WERI-Rb-1 (cell line): ENCODE data around the gene MGAT5.

Experiments
- DNase-seq: peaks from one replicate; pipeline ENCODE4 v3.0.0-alpha.2; 2020
- H3K27ac ChIP-seq: fragments of 250-450 bp; sonication (Bioruptor Pico); 2 replicates; pipeline ENCODE4 v1.5.1; 2020; ENCODE audit warnings: mild to moderate bottlenecking, moderate library complexity
- H3K27me3 ChIP-seq: fragments of 250-450 bp; sonication (Bioruptor Pico); 2 replicates; pipeline ENCODE4 v1.5.1; 2021; ENCODE audit warnings: mild to moderate bottlenecking, low read depth, moderate library complexity; ENCODE audit not compliant: insufficient read depth, severe bottlenecking
- H3K36me3 ChIP-seq: fragments of 250-450 bp; sonication (Bioruptor Pico); 2 replicates; pipeline ENCODE4 v1.5.1; 2020; ENCODE audit warnings: mild to moderate bottlenecking, moderate library complexity
- H3K4me3 ChIP-seq: 2 replicates; pipeline ENCODE4 v1.5.1; 2011; ENCODE audit warnings: low read depth, mild to moderate bottlenecking, control low read depth, low read length
- H3K9me3 ChIP-seq: fragments of 250-450 bp; sonication (Bioruptor Pico); 2 replicates; pipeline ENCODE4 v1.5.1; 2021; ENCODE audit warnings: mild to moderate bottlenecking, moderate library complexity; ENCODE audit not compliant: severe bottlenecking
- TF ChIP-seq, protein P1 (sequence below): IDR thresholded peaks from 2 replicates; pipeline ENCODE4 v1.5.1; 2011; ENCODE audit warnings: low read depth, mild to moderate bottlenecking, control low read depth, inconsistent platforms, low read length

Gene MGAT5

DNA sequence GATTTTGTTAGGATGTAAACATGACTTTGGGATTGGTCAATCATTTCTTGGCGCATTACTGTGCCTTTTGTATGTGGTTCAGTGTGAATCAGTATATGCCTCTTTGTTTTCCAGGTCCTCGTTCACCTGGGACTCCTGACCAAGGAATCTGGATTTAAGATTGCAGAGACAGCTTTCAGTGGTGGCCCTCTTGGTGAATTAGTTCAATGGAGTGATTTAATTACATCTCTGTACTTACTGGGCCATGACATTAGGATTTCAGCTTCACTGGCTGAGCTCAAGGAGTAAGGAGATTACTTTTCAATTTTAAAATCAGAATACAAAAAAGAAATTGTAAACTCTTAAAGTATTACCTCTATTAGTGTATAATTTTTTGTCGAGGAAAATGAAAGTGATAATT, 87.6 kb downstream of the MGAT5 start:
- no peak overlapping the region for H3K4me3 ChIP-seq
- H3K36me3 ChIP-seq, result peaks cover 25% of the 10 kb centered on the region
- TF ChIP-seq, protein P1, sequence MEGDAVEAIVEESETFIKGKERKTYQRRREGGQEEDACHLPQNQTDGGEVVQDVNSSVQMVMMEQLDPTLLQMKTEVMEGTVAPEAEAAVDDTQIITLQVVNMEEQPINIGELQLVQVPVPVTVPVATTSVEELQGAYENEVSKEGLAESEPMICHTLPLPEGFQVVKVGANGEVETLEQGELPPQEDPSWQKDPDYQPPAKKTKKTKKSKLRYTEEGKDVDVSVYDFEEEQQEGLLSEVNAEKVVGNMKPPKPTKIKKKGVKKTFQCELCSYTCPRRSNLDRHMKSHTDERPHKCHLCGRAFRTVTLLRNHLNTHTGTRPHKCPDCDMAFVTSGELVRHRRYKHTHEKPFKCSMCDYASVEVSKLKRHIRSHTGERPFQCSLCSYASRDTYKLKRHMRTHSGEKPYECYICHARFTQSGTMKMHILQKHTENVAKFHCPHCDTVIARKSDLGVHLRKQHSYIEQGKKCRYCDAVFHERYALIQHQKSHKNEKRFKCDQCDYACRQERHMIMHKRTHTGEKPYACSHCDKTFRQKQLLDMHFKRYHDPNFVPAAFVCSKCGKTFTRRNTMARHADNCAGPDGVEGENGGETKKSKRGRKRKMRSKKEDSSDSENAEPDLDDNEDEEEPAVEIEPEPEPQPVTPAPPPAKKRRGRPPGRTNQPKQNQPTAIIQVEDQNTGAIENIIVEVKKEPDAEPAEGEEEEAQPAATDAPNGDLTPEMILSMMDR, result no peak
- H3K9me3 ChIP-seq, result no peaks in the 10 kb centered on the region
- DNase-seq, result peak; percentile 55
- H3K27ac ChIP-seq, result peak overlapping the region; percentile 73
- no peaks in the 10 kb centered on the region for H3K27me3 ChIP-seq

DNA sequence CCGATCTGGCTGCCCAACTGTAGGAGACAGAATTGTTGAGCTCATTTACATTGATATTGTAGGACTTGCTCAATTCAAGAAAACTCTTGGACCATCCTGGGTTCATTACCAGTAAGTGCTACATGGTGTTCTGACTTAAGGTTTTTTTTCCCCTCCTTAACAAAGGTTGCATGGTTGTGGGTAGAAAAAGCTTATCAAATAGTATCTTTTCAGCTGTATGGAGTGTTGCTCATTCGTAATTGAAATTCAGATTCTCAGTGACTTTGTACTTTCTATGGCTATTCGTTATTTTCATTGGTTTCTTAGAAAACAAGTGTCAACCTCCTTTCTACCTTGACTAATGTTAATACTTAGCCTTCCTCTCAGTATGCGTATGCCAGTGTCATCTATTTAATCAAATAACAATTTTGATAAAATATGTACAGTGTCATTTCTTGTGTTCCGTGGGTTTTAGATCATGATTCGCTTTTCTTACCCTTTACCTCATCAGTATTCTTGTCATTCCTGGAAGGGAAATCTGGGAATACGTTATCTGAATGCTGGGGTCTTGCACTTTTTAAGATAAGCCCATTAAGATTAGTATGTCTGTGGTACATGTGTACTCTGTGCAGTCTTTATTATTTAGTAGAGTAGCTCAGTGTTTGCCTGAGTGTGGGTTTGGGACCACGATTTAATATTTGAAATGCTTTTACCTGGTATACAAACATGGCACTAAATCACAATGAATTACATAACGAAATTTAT, 91.3 kb downstream of the MGAT5 start:
- DNase-seq, result no peak

DNA sequence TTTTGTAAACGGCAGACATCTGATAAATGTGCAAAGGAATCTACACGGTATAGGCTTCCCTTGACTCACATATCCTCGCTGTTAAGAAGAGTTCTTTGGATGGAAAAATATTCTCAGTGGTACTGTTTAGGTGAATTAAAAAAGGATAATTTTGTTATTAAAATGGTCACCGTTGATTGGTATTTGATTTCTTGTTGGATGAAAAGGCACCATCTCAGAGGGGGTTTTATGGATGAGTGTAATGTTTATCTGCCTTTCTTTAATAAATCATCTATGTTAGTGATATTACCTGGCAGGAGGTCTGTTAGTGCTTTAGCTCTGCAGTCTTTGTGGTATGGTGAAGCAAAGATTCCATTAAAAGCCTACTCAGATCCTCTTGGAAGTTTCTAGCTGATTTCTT, 92.3 kb downstream of the MGAT5 start:
- no peak for DNase-seq
- TF ChIP-seq, protein P1, result no peak
- no peak overlapping the region for H3K27ac ChIP-seq
- no peak overlapping the region for H3K4me3 ChIP-seq
- no peaks in the 10 kb centered on the region for H3K9me3 ChIP-seq
- peaks cover 29% of the 10 kb centered on the region for H3K36me3 ChIP-seq
- H3K27me3 ChIP-seq, result no peaks in the 10 kb centered on the region

More for the DNA sequence above, 91.3 kb downstream of the MGAT5 start:
- Histone ChIP-seq H3K27ac (no peak overlapping the region), H3K27me3 (no peaks in the 10 kb centered on the region), H3K4me3 (no peak overlapping the region), H3K9me3 (no peaks in the 10 kb centered on the region), H3K36me3 (peaks cover 19% of the 10 kb centered on the region)
- TF ChIP-seq, protein P1, result no peak

DNA sequence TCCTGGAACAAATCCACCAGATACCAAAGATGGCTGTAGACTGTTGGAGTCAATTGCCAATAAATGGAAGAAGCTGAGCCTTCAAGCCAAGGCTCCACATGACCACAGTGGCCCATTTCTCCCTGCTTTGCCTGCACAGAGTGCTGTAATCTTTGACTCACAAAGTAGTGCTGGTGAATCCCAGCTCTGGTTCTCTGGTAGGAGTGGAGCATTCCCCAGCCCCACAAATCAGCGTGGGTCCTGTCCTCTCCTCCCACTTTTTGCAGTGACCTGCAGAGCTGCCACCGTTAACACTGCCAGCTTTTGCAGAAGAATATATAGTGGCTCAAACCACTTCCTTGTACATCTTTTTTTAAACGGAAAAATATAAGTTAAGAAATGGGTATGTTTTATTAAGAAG, 93.9 kb downstream of the MGAT5 start:
- TF ChIP-seq, protein P1, result no peak
- no peaks in the 10 kb centered on the region for H3K9me3 ChIP-seq
- H3K36me3 ChIP-seq, result peaks cover 38% of the 10 kb centered on the region
- no peak overlapping the region for H3K4me3 ChIP-seq
- H3K27me3 ChIP-seq, result no peaks in the 10 kb centered on the region
- H3K27ac ChIP-seq, result no peak overlapping the region
- no peak for DNase-seq

DNA sequence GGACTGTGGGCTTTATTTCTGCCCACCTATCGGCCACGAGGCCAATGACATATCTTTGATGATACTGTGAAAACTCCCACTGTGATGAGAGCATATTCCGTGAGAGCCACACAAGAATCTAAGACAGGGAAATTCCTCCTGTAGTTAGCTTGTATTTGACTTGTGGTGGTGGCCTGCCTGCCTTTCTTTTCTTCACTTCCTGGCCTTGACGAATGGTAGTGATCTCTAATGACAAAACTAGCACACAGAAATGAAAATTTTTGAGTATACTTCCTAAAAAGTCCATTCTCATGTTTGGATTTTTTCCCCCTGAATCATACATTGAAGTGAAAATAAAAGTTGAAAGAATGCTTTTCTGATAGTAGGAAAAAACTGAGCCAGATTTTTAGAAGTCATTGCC, 94.4 kb downstream of the MGAT5 start:
- DNase-seq, result no peak
- Histone ChIP-seq H3K4me3 (no peak overlapping the region), H3K36me3 (peaks cover 37% of the 10 kb centered on the region), H3K9me3 (no peaks in the 10 kb centered on the region), H3K27me3 (no peaks in the 10 kb centered on the region), H3K27ac (no peak overlapping the region)
- TF ChIP-seq, protein P1, result no peak

DNA sequence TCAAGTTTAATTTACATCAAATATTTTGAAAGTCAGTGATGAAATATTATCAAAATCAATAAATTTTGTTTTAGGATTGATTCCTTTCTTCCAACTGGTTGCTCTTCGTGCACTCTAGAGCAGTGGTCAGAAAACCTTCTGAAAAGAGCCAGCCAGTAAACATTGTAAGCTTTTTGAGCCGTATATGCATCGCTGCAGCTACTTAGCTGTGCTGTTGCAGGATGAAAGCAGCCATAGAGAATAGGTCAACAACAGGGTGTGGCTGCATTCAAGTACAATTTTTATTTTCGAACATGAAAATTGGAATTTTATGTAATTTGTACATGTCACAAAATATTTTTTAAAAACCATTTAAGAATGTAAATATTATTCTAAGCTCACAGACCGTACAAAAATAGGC, 94.9 kb downstream of the MGAT5 start:
- H3K27me3 ChIP-seq, result no peaks in the 10 kb centered on the region
- TF ChIP-seq, protein P1, result no peak
- H3K36me3 ChIP-seq, result peaks cover 34% of the 10 kb centered on the region
- no peak overlapping the region for H3K27ac ChIP-seq
- H3K4me3 ChIP-seq, result no peak overlapping the region
- H3K9me3 ChIP-seq, result no peaks in the 10 kb centered on the region
- DNase-seq, result no peak
